ENCODE measurements around the gene TFF2.

The TFF2 gene

DNA sequence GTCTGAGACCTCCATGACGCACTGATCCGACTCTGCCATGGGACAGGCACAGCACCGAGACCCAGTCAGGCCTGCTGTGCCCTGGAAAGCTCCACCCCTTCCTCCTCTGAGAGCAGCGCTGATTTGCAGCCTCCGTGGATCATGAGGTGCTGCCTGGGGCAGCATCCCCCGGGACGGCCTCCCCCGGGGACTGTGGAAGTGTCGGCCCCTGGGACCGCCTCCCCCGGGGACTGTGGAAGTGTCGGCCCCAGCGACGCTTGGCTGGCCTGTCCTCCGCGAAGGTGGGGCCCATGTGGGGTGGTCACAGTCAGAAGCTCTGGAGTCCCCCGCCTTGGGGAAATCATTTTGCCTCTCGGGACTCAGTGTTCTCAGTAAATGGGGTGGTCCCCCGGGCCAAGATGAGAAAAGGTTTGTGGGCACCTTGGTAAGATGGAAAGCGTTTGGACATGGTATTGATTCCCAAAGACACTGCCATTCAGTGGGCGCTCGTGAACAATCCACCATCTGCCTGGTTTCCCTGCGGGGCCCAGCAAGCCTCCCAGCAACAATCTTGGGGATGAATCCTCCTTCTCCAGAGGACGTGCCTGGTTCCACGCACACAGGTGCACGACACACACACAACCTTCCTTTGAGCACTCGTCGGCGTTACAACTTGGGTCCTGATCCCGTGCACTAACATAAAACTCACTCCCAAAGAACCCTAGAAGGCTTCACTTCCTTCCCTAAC, 3.0 kb downstream of the TFF2 start:
- in situ Hi-C loops (cut with MboI; ENCODE audit: low sequenced_read_pairs) = no loop called here

DNA sequence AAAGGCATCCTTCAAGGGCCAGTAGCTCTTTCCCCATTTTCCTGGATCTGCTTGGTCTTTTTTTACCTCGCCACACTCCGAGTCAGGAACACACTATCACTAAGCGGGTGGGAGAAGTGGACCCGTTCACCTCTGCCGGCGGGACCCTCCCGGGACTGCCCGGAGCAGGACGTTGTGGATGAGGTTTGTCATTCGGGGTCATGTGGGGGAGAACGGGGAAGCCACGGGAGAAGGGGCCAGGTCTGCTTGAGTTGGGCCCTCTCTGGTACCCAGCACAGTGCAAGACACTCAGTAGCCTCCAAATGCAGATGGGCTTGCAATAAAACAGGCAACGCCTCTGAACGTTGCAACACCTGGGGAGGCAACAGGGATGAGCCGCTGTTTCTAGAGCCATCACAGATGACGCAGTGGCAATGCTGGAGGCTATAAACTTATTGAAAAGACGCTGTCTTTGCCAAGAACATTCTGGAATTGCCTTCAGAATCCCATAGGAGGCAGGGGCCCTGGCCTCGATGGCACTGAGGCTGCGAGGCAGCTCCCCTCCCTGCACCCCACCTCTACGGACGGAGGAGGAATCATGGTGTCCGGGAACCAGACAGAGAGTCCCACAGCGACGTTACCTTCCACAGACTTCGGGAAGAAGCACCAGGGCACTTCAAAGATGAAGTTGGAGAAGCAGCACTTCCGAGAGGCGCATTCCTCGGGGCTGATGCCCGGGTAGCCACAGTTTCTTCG, 3.8 kb downstream of the TFF2 start:
- in situ Hi-C loops (cut with MboI; ENCODE audit: low sequenced_read_pairs) = no loop called here

DNA sequence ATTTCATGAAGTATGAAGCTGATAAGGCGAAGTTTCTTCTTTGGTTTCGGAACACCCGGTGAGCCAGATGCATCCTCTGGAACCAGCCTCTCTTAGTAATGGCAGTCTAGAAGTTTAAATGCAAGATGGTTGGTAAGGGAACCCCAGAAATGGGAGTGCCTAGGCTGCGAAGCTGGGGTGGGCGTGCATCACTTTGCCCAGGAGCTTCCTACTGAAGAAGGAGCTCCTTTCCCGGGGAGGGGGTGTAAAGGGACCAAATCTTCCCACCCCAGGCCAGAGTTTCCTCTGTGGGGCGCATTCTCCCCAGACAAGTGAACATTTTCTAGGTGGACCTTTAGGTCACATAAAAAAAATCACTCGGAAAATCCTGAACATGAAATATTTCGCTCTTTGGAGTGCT, 4.4 kb downstream of the TFF2 start:
- in situ Hi-C loops (cut with MboI; ENCODE audit: low sequenced_read_pairs) = no loop called here

GRCh38 chr21:42344631-42345030, 6.2 kb downstream of the TFF2 start:
- in situ Hi-C loops (cut with MboI; ENCODE audit: low sequenced_read_pairs) = no loop called here

- in situ Hi-C loops (cut with MboI; ENCODE audit: low sequenced_read_pairs) = no loop called here
These were observed 6.8 kb downstream of the TFF2 start for GRCh38 chr21:42343963-42344510.

GRCh38 chr21:42343556-42343955, 7.2 kb downstream of the TFF2 start:
- in situ Hi-C loops (cut with MboI; ENCODE audit: low sequenced_read_pairs) = no loop called here

GRCh38 chr21:42343101-42343500, 7.7 kb downstream of the TFF2 start:
- in situ Hi-C loops (cut with MboI; ENCODE audit: low sequenced_read_pairs) = no loop called here

DNA sequence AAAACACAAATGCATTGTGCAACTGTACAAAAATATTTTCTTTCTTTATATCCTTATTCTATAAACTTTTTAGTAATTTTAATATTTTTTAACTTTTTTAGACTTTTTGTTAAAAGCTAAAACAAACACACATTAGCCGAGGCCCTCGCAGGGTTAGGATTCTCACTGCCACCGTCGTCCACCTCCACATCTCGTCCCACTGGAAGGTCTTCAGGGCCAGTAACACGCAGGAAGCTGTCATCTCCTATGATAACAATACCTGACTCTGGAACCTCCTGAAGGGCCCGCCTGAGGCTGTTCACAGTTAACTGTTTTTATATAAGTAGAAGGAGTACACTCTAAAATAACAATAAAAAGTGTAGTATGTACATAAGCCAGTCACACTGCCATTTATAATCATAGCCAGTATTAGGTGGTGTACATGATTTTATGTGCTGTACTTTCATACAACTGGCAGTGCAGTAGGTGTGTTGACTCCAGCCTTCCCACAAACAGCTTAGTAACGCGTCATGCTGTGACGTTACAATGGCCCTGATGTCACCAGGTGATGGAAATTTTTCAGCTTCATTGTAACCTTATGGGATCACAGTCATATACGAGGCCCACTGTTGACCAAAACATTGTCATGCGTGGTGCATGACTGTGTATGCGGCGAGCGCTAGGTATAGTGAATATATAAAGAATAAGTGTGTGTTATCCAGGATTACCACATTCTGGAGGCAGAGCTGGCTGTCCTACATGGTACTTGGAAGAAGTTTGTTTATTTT, 8.8 kb downstream of the TFF2 start:
- in situ Hi-C loops (cut with MboI; ENCODE audit: low sequenced_read_pairs) = no loop called here

- in situ Hi-C loops (cut with MboI; ENCODE audit: low sequenced_read_pairs) = no loop called here
These were observed 10.4 kb downstream of the TFF2 start for GRCh38 chr21:42340187-42341050.

- in situ Hi-C loops (cut with MboI; ENCODE audit: low sequenced_read_pairs) = no loop called here
These were observed 11.8 kb downstream of the TFF2 start for GRCh38 chr21:42338729-42339715.

DNA sequence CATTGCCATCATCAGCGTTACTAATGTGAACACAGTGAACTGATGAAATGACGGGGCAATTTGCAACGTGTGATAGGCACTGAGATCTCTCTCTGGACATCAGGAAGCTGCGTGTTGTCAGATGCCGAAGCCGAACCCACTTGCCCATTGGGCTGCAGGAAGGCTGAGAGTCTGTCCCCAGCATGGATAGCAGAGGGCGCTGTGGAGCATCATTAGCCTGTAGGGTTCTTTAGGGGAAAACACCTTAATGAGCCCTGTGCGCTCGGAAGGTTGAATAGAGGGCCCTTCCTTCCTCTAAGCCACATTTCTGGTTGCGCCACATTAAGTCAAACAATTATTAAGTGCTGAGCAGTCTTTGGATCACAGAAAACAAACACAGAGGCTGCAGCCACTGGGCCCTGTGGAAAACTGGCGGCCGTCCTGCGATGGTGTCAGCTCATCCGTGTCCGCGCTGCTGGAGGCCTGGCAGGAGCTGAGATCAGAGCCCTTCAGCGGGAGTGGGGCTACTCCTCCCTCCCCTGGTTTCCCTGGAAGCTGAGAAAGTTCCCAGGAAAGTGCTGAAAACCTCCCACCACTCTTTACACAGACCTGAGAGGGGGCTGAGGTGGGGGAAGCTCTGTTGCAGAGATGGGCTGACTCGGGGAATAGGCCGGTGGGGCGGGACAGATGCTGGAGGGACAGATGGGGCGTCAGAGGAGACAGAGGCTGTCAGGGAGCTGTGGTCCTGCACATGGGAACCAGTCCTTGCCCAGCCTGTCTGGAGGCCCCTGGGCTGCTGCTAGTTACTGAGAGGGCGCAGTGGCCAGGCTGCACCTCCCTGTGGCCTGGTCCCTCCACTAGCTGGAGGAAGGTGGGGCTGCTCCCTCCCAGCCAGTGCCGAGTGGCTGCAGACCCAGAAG, 12.7 kb downstream of the TFF2 start:
- in situ Hi-C loops (cut with MboI; ENCODE audit: low sequenced_read_pairs) = no loop called here

GRCh38 chr21:42337276-42337675, 13.5 kb downstream of the TFF2 start:
- in situ Hi-C loops (cut with MboI; ENCODE audit: low sequenced_read_pairs) = no loop called here

DNA sequence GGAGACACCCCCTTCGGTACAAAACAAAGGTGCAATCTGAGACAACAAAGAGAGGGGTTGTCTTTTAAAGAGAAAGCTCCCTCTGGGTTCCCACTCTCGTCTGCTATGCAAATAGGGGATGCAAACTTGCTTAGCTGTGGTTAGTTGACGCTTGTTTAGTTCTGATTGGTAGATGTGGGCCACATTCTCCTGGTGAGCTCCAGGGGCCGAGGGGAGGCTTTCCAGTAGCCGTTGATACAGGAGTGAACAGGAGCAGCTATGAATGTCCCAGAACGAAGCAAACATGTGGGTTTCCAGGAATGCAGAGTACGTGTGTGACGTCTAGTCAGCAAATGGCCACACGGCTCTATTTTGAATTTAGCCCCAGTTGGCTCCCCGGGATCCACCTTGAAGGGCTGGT, 14.7 kb downstream of the TFF2 start:
- in situ Hi-C loops (cut with MboI; ENCODE audit: low sequenced_read_pairs) = no loop called here

DNA sequence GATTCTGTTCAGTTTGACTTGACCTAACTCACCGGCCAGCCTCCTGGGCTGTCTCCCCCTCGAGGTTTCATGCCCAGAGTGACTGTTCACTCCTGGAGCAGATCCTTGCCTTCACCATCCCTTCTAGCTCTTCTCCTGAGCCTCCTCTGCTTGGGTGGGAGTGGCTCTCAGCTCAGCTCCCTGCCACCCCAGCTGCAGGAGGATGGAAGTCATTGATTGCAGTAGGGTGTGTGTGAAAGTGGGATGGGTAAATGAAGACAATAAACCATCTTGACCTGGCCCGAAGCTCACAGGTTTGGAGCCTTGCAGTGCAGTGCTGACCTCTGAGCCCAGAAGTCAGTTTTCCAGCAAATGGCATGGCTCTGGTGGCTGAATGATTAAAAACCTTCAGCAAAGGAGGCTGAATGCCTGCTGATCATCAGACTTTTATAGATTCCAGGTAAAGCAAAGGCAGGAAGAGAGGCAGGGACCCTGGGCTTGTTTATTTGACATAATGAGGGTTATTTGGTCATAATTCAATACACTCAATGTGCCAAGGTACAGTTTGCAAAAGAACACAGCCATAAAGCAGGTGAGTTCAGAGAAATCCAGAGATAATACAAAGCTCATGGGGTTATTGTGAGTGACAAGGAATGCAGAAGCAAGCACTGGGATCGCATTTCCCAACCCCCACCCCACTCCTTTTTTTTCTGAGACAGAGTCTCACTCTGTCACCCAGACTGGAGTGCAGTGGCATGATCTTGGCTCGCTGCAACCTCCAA, 18.1 kb downstream of the TFF2 start:
- in situ Hi-C loops (cut with MboI; ENCODE audit: low sequenced_read_pairs) = no loop called here

DNA sequence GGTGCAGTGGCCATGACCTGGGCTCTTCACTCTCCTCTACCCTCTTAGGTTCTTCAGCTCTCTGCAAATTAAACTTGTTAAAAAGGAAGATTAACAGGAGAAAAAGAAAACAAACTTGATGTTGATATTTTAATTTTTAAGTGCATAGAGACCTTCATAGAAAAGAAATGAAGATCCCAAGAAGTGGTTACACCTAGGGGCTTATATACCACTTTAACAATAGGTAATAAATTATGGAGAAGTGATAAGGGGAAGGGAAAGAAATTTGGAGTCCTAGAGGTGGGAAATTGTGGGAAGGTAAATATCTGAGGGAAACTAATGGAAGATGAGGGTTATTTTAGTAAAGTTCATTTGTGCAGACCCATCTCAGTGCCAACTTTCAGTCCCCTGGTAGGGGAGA, 19.1 kb downstream of the TFF2 start:
- in situ Hi-C loops (cut with MboI; ENCODE audit: low sequenced_read_pairs) = no loop called here

- in situ Hi-C loops (cut with MboI; ENCODE audit: low sequenced_read_pairs) = no loop called here
These were observed 20.1 kb downstream of the TFF2 start for GRCh38 chr21:42330380-42331371.

Measured in hTERT RPE-1 (cell line).